Measurements from ENCODE around the gene IL19.

IL19 gene

DNA sequence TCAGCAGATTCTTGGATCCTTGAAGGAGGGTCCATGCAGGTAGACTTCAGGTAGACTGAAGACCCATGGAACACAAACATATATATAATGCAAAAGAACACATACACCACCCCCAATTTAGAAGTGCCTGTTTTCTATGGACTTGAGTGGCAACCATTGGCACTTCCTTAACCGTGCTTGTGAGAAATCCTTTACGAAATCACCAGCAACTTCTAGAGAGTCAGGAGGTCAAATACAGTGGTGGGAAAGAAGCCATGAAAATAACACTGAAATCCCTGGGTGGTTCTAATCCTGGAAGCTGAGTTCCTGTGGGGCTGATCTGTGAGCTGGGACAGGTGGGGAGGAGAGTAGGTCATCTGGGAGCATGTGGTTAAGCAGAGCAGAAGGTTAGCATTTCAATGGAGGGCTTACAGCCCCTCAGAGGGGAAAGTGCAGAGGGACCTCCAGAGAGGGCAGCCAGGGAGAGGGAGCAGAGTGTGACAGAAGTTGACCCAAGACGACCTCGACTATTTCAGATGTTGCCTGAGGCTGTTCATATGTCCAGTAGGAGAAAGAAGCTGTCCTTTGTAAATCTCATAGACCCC, 14.7 kb downstream of the IL19 start:
- H3K4me1 ChIP-seq (ENCODE audit: insufficient read depth, low read length), result peaks cover 45% of the 10 kb centered on the region
- no peak overlapping the region for H3K4me3 ChIP-seq (ENCODE audit: low read depth in 1 of 2, low read length in 2 of 2)
- H3K9ac ChIP-seq (ENCODE audit: low read depth, low read length), result no peak overlapping the region
- H3K9me3 ChIP-seq (ENCODE audit: insufficient read depth, low read length, severe bottlenecking), result no peaks in the 10 kb centered on the region
- DNase-seq (no peak), ATAC-seq (ENCODE audit: insufficient read depth, low read depth) (no peak)
- no peaks in the 10 kb centered on the region for H3K27me3 ChIP-seq (ENCODE audit: insufficient read depth, low read length, poor library complexity)
- H3K36me3 ChIP-seq (ENCODE audit: insufficient read depth, low read length), result no peaks in the 10 kb centered on the region
- H3K27ac ChIP-seq (ENCODE audit: low read length), result no peak overlapping the region
- H2AFZ ChIP-seq (ENCODE audit: low read depth, low read length), result no peak overlapping the region
- no peaks in the 10 kb centered on the region for H3K79me2 ChIP-seq (ENCODE audit: insufficient read depth, low read length)
- TF ChIP-seq EZH2 (IDR thresholded peaks at IDR 0.05; ENCODE audit: borderline replicate concordance, low read depth, low read length, severe bottlenecking), result no peak
- TF ChIP-seq, protein P1, sequence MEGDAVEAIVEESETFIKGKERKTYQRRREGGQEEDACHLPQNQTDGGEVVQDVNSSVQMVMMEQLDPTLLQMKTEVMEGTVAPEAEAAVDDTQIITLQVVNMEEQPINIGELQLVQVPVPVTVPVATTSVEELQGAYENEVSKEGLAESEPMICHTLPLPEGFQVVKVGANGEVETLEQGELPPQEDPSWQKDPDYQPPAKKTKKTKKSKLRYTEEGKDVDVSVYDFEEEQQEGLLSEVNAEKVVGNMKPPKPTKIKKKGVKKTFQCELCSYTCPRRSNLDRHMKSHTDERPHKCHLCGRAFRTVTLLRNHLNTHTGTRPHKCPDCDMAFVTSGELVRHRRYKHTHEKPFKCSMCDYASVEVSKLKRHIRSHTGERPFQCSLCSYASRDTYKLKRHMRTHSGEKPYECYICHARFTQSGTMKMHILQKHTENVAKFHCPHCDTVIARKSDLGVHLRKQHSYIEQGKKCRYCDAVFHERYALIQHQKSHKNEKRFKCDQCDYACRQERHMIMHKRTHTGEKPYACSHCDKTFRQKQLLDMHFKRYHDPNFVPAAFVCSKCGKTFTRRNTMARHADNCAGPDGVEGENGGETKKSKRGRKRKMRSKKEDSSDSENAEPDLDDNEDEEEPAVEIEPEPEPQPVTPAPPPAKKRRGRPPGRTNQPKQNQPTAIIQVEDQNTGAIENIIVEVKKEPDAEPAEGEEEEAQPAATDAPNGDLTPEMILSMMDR (IDR thresholded peaks at IDR 0.05; ENCODE audit: borderline replicate concordance, extremely low read depth, low read length, poor library complexity, severe bottlenecking), result no peak
- no peak overlapping the region for H3K4me2 ChIP-seq (ENCODE audit: insufficient read depth, low read length)
- no peaks in the 10 kb centered on the region for H4K20me1 ChIP-seq (ENCODE audit: insufficient read depth, low read length)

DNA sequence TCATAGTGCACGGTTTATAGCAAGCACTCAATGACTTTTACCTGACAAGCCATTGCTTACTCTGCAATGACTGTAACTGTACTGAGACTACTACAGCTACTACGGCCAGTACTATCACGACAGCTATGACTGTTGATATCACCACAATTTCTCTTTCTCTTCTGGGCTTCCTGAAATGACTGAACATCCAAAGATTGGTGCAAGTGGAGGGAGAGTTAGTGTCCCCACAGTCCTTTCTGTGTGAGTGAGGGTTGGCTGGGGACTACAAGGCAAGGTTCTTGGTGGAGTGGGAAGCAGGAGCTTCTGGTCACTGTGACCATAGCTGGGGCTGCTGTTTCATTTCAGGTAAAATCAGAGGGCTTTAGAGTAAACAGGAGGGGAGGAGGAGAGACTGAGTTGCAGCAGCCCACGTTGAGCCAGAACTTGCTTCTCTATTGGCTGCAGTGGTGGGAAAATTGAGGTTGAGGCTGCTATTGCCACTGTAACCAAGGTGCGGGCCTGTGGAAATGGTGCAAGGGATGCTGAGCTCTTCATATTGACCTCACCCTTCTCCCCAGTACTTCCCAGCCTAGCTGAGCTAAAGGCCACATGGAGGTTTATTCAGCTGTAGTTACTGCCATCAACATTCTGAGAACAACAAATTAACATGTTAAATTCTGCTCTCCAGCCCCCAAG, 15.8 kb downstream of the IL19 start:
- Histone ChIP-seq H2AFZ (ENCODE audit: low read depth, low read length) (no peak overlapping the region), H4K20me1 (ENCODE audit: insufficient read depth, low read length) (no peaks in the 10 kb centered on the region), H3K9ac (ENCODE audit: low read depth, low read length) (no peak overlapping the region), H3K4me1 (ENCODE audit: insufficient read depth, low read length) (peaks cover 40% of the 10 kb centered on the region), H3K4me3 (ENCODE audit: low read depth in 1 of 2, low read length in 2 of 2) (no peak overlapping the region), H3K27me3 (ENCODE audit: insufficient read depth, low read length, poor library complexity) (no peaks in the 10 kb centered on the region), H3K9me3 (ENCODE audit: insufficient read depth, low read length, severe bottlenecking) (no peaks in the 10 kb centered on the region), H3K4me2 (ENCODE audit: insufficient read depth, low read length) (no peak overlapping the region), H3K27ac (ENCODE audit: low read length) (no peak overlapping the region), H3K36me3 (ENCODE audit: insufficient read depth, low read length) (no peaks in the 10 kb centered on the region), H3K79me2 (ENCODE audit: insufficient read depth, low read length) (no peaks in the 10 kb centered on the region)
- DNase-seq (no peak), ATAC-seq (ENCODE audit: insufficient read depth, low read depth) (no peak)
- TF ChIP-seq, protein P1 (IDR thresholded peaks at IDR 0.05; ENCODE audit: borderline replicate concordance, extremely low read depth, low read length, poor library complexity, severe bottlenecking), result no peak
- TF ChIP-seq EZH2 (IDR thresholded peaks at IDR 0.05; ENCODE audit: borderline replicate concordance, low read depth, low read length, severe bottlenecking), result no peak

DNA sequence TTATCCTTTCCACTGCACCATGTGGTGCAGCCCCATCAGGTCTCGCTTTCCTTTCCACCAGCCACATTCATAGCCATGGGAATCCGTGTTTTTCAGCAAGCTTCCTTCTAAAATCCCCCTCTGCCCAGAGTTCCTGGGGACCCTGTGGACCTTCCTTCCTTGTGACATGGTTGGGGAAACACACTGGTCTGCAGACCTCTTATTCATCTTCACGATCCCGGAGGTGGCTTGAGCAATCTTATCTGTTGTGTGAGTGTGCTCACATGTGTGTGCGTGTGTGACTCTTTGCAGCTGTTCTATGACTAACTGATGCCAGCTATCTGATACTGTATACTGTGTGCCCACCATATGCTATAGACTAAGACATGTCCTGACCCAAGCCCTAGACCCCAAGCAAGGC, 17.3 kb downstream of the IL19 start:
- TF ChIP-seq, protein P1 (IDR thresholded peaks at IDR 0.05; ENCODE audit: borderline replicate concordance, extremely low read depth, low read length, poor library complexity, severe bottlenecking), result no peak
- TF ChIP-seq EZH2 (IDR thresholded peaks at IDR 0.05; ENCODE audit: borderline replicate concordance, low read depth, low read length, severe bottlenecking), result no peak
- DNase-seq (no peak), ATAC-seq (ENCODE audit: insufficient read depth, low read depth) (peak; percentile 20; the same call in 1 of the 3 replicates)
- Histone ChIP-seq H3K36me3 (ENCODE audit: insufficient read depth, low read length) (no peaks in the 10 kb centered on the region), H3K27ac (ENCODE audit: low read length) (no peak overlapping the region), H4K20me1 (ENCODE audit: insufficient read depth, low read length) (no peaks in the 10 kb centered on the region), H3K9ac (ENCODE audit: low read depth, low read length) (no peak overlapping the region), H3K4me1 (ENCODE audit: insufficient read depth, low read length) (peaks cover 41% of the 10 kb centered on the region), H3K27me3 (ENCODE audit: insufficient read depth, low read length, poor library complexity) (no peaks in the 10 kb centered on the region), H3K4me3 (ENCODE audit: low read depth in 1 of 2, low read length in 2 of 2) (no peak overlapping the region), H3K79me2 (ENCODE audit: insufficient read depth, low read length) (no peaks in the 10 kb centered on the region), H2AFZ (ENCODE audit: low read depth, low read length) (no peak overlapping the region), H3K4me2 (ENCODE audit: insufficient read depth, low read length) (no peak overlapping the region), H3K9me3 (ENCODE audit: insufficient read depth, low read length, severe bottlenecking) (no peaks in the 10 kb centered on the region)
